HG03280 (cell line): Measurements from ENCODE around the gene ECEL1.

Experiments
- ATAC-seq: cut with Tn5 transposase; IDR thresholded peaks from one replicate; pipeline ENCODE4 v1.9.1; 2021; ENCODE audit warnings: mild to moderate bottlenecking, moderate library complexity; ENCODE audit not compliant: unreplicated experiment

ECEL1 gene

GRCh38 chr2:232485757-232486557, 1.7 kb downstream of the ECEL1 start:
- ATAC-seq: no peak

DNA sequence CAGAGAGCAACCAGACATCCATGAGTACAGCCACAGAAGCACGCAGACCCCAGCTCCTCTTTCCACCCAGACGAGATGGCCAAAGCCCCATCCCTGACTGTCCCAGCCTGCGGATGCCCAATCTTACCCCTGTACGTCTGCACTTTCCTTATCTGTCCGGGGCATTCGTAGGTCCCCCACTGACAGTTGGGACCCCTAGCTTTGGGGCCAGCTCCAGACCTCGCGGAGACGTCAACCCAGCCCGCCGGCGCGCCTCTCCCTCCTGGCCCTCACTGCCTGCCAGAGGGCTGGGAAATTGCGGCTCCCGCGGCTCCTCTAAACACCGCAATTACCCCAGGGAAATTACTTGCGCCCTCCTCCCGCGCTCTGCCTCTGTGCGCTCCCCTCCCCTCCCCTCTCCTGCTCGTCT, 2.3 kb downstream of the ECEL1 start:
- ATAC-seq: no peak

GRCh38 chr2:232484628-232485347, 2.8 kb downstream of the ECEL1 start:
- ATAC-seq: no peak

- ATAC-seq: no peak
These were observed 3.6 kb downstream of the ECEL1 start for GRCh38 chr2:232483923-232484627.

DNA sequence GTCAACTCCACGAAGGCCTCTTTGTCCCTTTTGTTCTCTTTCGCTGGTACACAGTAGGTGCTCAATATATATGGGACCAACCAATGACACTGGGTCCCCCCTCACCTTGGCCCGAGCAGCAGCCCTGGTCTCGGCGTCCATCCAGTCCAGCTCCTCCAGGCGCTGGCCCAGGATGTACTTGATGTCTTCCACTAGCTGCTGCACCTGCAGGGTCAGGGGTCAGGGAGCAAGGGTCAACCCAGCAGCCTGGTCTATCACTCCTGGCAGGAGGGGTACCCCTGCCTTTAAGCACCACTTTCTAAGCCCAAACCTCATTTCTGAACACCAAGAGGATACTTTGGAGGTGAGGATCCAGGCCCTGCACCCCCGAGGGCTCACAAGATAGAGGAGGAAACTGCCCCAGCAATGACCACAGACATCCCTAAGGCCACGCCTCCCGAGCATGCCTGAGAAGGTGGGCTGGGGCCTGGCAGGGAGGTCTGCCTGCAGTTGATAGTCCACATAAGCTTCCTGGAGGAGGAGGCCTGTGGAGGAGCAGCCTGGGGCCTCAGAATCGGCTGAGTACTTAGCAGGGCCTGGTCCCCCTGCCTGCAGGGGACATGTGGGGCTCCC, 4.2 kb downstream of the ECEL1 start:
- no peak for ATAC-seq

- ATAC-seq: no peak
These were observed 5.1 kb downstream of the ECEL1 start for GRCh38 chr2:232482301-232483238.

DNA sequence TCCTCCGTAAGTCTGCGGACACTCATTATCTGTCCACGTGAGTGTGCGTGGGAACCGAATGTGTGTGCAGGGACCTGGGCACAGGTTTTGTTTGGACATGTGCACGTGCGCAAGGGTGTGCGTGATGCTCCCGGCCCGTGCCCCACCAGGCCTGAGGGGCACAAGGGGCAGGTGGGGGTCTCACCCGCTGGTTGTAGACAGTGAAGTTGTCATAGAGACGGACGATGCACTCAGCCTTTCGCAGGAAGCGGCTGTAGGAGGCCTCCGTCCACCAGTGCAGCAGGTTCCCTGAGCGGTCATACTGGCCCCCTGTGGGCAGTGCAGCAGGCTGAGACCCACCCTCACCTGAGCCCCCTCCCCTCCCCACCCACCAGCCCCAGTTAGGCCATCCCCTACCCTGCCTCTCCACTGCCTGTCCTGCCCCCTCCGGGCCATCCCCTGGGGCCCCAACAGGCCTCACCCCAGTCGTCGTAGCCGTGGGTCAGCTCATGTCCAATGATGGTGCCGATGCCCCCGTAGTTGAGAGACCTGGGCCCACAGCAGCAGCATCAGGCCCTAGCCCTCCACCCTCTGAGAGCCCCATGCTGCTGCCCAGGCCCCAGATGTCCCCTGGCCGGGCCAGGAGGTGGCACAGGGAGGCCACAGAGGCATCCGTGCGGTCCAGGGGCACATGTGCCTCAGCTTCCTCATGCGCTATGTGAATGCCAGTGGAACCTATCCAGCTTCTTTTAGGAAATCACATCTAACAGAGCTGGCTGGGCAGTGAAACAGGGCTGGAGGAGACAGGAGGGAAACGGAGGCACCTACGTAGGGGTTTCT, 6.1 kb downstream of the ECEL1 start:
- ATAC-seq: no peak

DNA sequence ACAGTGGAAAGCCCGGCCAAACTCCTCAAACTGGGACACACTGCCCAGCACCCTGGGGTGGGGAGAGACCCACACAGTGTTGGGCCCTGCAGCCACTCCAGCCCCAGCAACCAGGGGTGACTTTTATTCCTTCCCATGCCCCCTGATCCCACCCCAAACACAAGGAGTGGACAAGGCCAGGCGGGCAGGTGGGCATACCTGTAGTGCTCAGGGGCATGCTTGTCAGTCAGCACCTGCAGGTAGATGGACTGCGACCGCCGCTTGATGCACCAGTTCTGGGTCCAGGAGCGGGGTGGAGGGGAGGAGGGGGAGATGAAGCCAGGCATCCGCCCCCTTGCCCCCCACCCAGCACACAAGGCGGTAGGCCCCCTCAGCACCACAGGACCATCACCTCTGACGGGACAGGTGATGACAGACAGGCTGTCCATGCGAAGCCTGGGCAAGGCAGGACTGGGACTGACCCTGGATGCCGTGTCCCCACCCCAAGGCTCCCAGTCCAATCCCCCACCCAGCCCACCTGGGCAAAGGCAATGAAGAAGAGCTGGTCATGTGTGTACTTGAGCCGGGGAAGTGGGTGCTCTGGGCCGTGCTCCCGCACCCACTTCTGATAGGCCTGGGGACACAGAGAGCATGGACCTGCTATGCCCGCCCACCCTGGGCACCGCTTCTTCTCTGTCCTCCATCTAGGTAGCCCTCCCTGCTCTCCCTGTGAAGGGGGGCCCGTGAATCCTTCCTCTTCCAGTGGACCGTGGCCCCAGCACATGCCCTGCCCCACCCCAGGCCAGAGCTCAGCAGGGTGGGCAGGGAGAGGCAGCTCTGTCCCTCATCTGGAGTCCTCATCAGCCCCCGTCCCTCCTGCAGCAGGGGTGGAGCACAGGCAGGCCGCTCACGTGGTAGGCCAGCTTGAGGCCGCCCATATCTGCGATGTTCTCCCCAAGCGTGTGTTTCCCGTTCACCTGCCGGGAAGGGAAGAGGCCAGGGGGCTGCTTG, 7.1 kb downstream of the ECEL1 start:
- ATAC-seq: no peak

GRCh38 chr2:232479341-232480200, 8.1 kb downstream of the ECEL1 start:
- ATAC-seq: no peak

- ATAC-seq: no peak
These were observed 8.9 kb downstream of the ECEL1 start for GRCh38 chr2:232478571-232479340.

DNA sequence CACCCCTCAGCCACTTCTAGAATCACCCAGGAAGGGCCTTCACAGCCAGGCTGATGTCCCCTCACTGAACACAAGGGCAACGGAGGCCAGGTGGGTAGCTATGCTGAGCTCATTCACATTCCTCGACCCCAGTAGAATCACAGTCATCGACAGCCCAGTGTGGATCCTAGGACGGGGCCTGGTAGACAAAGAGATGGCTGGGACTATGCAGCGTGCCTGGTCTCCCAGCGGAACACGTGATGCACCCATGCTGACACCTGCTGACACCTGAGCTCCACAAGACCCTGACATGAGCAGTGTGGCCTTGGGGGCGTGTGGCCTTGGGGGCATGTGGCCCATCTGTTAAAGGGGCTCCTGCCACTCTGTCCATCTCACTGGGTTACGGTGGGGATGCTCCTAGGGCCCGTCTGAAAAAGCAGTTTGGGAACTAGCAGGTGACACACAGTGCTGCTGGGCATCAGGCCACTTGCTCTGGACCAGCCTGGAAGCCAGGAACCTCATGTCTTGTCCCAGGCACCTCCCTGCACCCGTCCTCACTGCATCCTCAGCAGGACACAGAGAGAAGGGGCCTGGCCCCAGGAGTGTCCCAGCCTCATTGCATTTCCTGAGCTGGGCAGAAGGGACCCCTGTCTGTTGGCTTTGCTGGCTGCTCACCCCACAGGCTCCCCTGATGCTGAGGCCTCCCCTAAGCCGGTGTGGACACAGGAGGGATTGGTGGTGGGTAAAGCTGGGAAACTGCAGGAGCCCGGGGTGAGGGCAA, 9.7 kb downstream of the ECEL1 start:
- no peak for ATAC-seq

GRCh38 chr2:232476791-232477190, 10.8 kb downstream of the ECEL1 start:
- no peak for ATAC-seq

- ATAC-seq: no peak
These were observed 11.6 kb downstream of the ECEL1 start for GRCh38 chr2:232476045-232476444.

- no peak for ATAC-seq
These were observed 14.2 kb downstream of the ECEL1 start for GRCh38 chr2:232473467-232473890.

- no peak for ATAC-seq
These were observed 21.4 kb downstream of the ECEL1 start for GRCh38 chr2:232466221-232466620.

GRCh38 chr2:232465061-232465460, 22.6 kb downstream of the ECEL1 start:
- ATAC-seq: no peak
